ENCODE results near the gene PSME2. TPM values are rescaled to one million over a fixed set of nuclear protein-coding genes. Genes with fewer than 3 reads are reported as not detected.

PSME2 gene
- polyA plus RNA-seq, 2 of the 4 experiments (the other 2 are of a cell fraction): 137 to 144 TPM

DNA sequence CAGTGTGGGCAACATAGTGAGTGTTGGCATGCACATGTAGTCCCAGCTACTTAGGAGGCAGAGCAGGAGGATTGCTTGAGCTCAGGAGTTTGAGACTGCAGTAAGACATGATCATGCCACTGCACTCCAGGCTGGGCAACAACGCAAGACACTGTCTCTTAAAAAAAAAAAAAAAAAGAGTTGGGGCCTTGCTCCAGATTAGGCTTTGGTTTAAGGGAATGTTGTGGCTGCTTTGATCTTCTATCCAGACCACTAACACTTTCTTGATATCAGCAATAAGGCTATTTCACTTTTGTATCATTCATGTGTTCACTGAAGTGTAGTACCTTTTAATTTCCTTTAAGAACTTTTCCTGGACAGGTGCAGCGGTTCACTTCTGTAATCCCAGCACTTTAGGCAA is 18.7 kb downstream of the PSME2 start:
- ATAC-seq (no peak), DNase-seq (ENCODE audit: low read depth in 1 of 2, low spot score in 1 of 2) (no peak), FAIRE-seq (no peak)
- ChIA-PET POLR2A (interaction anchor here (2.2 kb wide), 1 partner anchor 8 kb away, joined by 7 read pairs; the partner anchor contains the start of gene PSME1), CTCF (interaction anchor here (1.0 to 4.5 kb wide), 5 partner anchors 10 to 38 kb away, joined by 3 to 22 read pairs (median 4); partner anchors contain the start of genes EMC9 and IRF9)
- H3K27ac ChIP-seq: no peak overlapping the region
- no peaks in the 10 kb centered on the region for H3K9me3 ChIP-seq
- no peak for TF ChIP-seq HDAC2 (IDR thresholded peaks at IDR 0.05)
- TF ChIP-seq ZNF302 (CRISPR knock-in tag; IDR thresholded peaks at IDR 0.05): no peak
- TF ChIP-seq ZFP36 (IDR thresholded peaks at IDR 0.05; ENCODE audit: borderline replicate concordance, partially characterized antibody): no peak
- TF ChIP-seq FOXS1 (CRISPR knock-in tag; IDR thresholded peaks at IDR 0.05): no peak
- TF ChIP-seq MAZ (IDR thresholded peaks at IDR 0.05; ENCODE audit: borderline replicate concordance, low read depth, low read length): no peak
- TF ChIP-seq CEBPB (IDR thresholded peaks at IDR 0.05): no peak
- TF ChIP-seq ZSCAN20 (CRISPR knock-in tag; IDR thresholded peaks at IDR 0.05): no peak
- no peak for TF ChIP-seq RAD21 (conservative IDR thresholded peaks at IDR 0.05 in 1 of 2, IDR thresholded peaks at IDR 0.05 in 1 of 2)
- TF ChIP-seq ZC3H11A (IDR thresholded peaks at IDR 0.05): no peak
- TF ChIP-seq CTCF (IDR thresholded peaks at IDR 0.05): no peak
- no peak for TF ChIP-seq USF2 (IDR thresholded peaks at IDR 0.05)
- TF ChIP-seq HOXB5 (CRISPR knock-in tag; IDR thresholded peaks at IDR 0.05): no peak
- no peak for TF ChIP-seq HOXA7 (CRISPR knock-in tag; IDR thresholded peaks at IDR 0.05)
- no peak for TF ChIP-seq NR3C1 (IDR thresholded peaks at IDR 0.05)
- TF ChIP-seq HEYL (CRISPR knock-in tag; IDR thresholded peaks at IDR 0.05): no peak
- WGBS (ENCODE audit: missing lambda C conversion rate): 81% methylated on average over 2 of the region's 2 CpGs
- H3K4me1 ChIP-seq: no peaks in the 10 kb centered on the region
- H3K4me3 ChIP-seq: no peak overlapping the region
- H3K4me2 ChIP-seq: no peak overlapping the region

DNA sequence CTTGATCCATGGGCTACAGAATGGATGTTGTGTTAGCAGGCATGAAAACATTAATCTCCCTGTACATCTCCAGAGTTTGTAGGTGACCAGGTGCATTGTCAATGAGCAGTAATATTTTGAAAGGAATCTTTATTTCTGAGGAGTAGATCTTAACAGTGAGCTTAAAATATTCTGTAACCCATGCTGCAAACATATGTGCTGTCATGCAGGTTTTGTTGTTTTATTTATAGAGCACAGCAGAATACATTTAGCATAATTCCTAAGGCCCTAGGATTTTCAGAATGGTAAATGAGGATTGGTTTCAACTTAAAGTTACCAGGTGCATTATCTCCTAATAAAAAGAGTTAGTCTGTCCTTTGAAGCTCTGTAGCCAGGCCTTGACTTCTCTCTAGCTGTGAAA is 19.5 kb downstream of the PSME2 start:
- CTCF ChIA-PET: interaction anchor here (1.0 to 4.5 kb wide), 6 partner anchors 11 to 181 kb away, joined by 3 to 22 read pairs (median 6); partner anchors contain the start of genes CIDEB, DCAF11, EMC9 and IRF9

More for the DNA sequence above, 19.5 kb downstream of the PSME2 start:
- ATAC-seq: no peak
- no peak for DNase-seq (ENCODE audit: low read depth in 1 of 2, low spot score in 1 of 2)
- no peaks in the 10 kb centered on the region for H3K9me3 ChIP-seq
- H3K27ac ChIP-seq: no peak overlapping the region
- TF ChIP-seq ZFP36 (IDR thresholded peaks at IDR 0.05; ENCODE audit: borderline replicate concordance, partially characterized antibody) (no peak), SREBF2 (IDR thresholded peaks at IDR 0.05) (no peak), RAD21 (conservative IDR thresholded peaks at IDR 0.05 in 1 of 2, IDR thresholded peaks at IDR 0.05 in 1 of 2) (no peak), KDM5A (IDR thresholded peaks at IDR 0.05) (no peak), RNF2 (IDR thresholded peaks at IDR 0.05; ENCODE audit: borderline replicate concordance, low read depth) (no peak), BCL3 (IDR thresholded peaks at IDR 0.05) (no peak), ZSCAN20 (CRISPR knock-in tag; IDR thresholded peaks at IDR 0.05) (no peak), KDM1A (IDR thresholded peaks at IDR 0.05; ENCODE audit: low read depth) (no peak), MAX (IDR thresholded peaks at IDR 0.05) (no peak), FOSL2 (IDR thresholded peaks at IDR 0.05) (no peak), FOSL2 (CRISPR knock-in tag; IDR thresholded peaks at IDR 0.05) (no peak), MAFK (IDR thresholded peaks at IDR 0.05; ENCODE audit: partially characterized antibody) (no peak), CHD2 (IDR thresholded peaks at IDR 0.05; ENCODE audit: low read length, partially characterized antibody) (no peak), NR3C1 (IDR thresholded peaks at IDR 0.05) (no peak), SMC3 (IDR thresholded peaks at IDR 0.05) (no peak), PBX3 (IDR thresholded peaks at IDR 0.05) (no peak)
- TF ChIP-seq, protein P1, sequence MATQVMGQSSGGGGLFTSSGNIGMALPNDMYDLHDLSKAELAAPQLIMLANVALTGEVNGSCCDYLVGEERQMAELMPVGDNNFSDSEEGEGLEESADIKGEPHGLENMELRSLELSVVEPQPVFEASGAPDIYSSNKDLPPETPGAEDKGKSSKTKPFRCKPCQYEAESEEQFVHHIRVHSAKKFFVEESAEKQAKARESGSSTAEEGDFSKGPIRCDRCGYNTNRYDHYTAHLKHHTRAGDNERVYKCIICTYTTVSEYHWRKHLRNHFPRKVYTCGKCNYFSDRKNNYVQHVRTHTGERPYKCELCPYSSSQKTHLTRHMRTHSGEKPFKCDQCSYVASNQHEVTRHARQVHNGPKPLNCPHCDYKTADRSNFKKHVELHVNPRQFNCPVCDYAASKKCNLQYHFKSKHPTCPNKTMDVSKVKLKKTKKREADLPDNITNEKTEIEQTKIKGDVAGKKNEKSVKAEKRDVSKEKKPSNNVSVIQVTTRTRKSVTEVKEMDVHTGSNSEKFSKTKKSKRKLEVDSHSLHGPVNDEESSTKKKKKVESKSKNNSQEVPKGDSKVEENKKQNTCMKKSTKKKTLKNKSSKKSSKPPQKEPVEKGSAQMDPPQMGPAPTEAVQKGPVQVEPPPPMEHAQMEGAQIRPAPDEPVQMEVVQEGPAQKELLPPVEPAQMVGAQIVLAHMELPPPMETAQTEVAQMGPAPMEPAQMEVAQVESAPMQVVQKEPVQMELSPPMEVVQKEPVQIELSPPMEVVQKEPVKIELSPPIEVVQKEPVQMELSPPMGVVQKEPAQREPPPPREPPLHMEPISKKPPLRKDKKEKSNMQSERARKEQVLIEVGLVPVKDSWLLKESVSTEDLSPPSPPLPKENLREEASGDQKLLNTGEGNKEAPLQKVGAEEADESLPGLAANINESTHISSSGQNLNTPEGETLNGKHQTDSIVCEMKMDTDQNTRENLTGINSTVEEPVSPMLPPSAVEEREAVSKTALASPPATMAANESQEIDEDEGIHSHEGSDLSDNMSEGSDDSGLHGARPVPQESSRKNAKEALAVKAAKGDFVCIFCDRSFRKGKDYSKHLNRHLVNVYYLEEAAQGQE (IDR thresholded peaks at IDR 0.05): no peak
- FAIRE-seq: no peak
- H3K4me2 ChIP-seq: no peak overlapping the region
- H3K4me1 ChIP-seq: no peaks in the 10 kb centered on the region
- POLR2A ChIA-PET: interaction anchor here (0.7 to 2.2 kb wide), 4 partner anchors 9 to 45 kb away, joined by 3 to 7 read pairs (median 4); partner anchors contain the start of gene PSME1
- no peak overlapping the region for H3K4me3 ChIP-seq
